ENCODE data around the gene PSMC3.
A peak's percentile ranks its signal among the peaks of the same experiment; 100 is the strongest.
"Not testable (repeated sequence)": the region's sequence is repeated elsewhere in the genome, so short reads cannot be mapped to it uniquely, and the experiment has no call there.

Gene PSMC3

DNA sequence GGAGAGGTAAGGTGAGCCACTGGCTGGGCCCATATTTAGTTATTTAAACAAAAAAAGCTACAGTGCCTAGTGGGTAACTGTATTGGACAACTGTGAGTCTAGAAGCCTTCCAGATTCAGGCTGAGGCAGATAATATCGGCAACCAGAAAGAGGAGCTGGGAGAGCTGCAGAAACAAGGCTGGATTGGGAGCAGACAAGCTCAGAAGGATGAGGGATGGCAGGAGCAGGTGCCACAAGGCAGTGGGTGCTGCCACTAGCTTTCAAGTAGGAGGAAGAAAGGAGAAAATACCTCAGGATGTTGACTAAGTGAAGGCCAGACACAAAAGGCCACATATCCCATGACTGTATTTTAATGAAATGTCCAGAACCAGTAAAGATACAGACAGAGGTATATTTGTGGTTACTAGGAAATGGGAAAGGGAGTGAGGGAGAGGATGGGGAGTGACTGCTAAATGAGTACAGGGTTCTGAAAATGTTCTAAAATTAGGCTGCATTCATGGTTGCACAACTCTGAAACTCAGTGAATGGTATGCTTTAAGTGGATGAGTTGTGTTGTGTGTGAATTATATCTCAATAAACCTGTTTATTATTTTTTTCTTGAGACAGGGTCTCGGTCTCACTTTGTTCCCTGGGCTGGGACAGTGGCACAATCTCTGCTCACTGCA is 34.5 kb upstream of the PSMC3 start:
- DNase-seq = no peak
- Histone ChIP-seq H3K4me1 (ENCODE audit: control insufficient read depth, insufficient read depth, low read length, poor library complexity, severe bottlenecking) (no peaks in the 10 kb centered on the region), H3K27me3 (replicated peaks; ENCODE audit: control insufficient read depth, insufficient read depth, low read length, poor library complexity, severe bottlenecking) (no peaks in the 10 kb centered on the region), H3K4me3 (ENCODE audit: insufficient read depth, low read depth, low read length, poor library complexity, severe bottlenecking) (no peak overlapping the region), H3K27ac (ENCODE audit: insufficient read depth, low read length, poor library complexity, severe bottlenecking) (no peak overlapping the region), H3K36me3 (ENCODE audit: control insufficient read depth, insufficient read depth, low read length) (peaks cover 22% of the 10 kb centered on the region), H3K9me3 (ENCODE audit: control insufficient read depth, low read length) (no peaks in the 10 kb centered on the region)

DNA sequence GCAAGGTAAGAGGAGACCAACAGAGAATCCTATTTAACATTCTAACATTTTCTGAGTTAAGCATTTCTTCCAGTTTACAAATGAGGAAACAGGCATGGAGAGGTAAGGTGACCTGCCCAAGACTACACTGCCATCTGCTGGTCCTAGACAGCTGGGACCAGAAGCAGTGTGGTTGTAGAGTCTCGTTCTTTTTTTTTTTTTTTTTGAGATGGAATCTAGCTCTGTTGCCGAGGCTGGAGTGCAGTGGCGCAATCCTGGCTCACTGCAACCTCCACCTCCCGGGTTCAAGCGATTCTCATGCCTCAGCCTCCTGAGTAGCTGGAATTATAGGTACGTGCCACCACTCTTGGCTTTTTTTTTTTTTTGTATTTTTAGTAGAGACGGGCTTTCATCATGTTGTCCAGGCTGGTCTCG is 28.0 kb upstream of the PSMC3 start:
- not testable (repeated sequence) for H3K27me3 ChIP-seq (replicated peaks; ENCODE audit: control insufficient read depth, insufficient read depth, low read length, poor library complexity, severe bottlenecking); H3K9me3 ChIP-seq (ENCODE audit: control insufficient read depth, low read length); H3K27ac ChIP-seq (ENCODE audit: insufficient read depth, low read length, poor library complexity, severe bottlenecking); H3K36me3 ChIP-seq (ENCODE audit: control insufficient read depth, insufficient read depth, low read length); H3K4me3 ChIP-seq (ENCODE audit: insufficient read depth, low read depth, low read length, poor library complexity, severe bottlenecking); H3K4me1 ChIP-seq (ENCODE audit: control insufficient read depth, insufficient read depth, low read length, poor library complexity, severe bottlenecking)
- peak; percentile 20 to 51 (median 48) for DNase-seq

DNA sequence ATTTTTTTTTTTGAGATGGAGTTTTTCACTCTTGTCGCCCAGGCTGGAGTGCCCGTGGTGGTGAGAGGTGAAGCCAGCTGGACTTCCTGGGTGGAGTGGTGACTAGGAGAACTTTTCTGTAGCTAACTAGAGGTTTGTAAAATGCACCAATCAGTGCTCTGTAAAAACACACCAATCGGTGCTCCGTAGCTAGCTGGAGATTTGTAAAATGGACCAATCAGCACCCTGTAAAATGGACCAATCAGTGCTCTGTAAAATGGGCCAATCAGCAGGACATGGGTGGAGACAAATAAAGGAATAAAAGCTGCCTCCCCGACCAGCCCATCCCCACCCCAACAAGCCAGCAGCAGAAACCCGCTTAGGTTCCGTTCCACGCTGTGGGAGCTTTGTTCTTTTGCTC is 27.1 kb upstream of the PSMC3 start:
- no peaks in the 10 kb centered on the region for H3K9me3 ChIP-seq (ENCODE audit: control insufficient read depth, low read length)

DNA sequence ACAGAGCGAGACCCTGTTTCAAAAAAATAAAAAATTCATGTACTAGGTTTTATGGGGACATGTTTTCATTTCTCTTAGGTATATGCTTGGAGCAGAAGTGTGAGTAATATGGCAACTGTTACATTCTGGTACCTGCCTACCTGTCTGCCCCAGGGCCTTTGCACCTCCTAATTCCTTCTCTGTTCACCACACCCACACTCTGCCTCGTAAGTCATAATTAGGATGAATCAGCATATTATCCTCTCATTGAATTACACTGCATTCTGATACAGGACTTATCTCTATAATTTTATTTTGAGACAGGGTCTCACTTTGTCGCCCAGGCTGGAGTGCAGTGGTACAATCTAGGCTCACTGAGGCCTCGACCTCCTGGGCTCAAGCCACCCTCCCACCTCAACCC is 25.8 kb upstream of the PSMC3 start:
- Histone ChIP-seq H3K4me3 (ENCODE audit: insufficient read depth, low read depth, low read length, poor library complexity, severe bottlenecking) (no peak overlapping the region), H3K9me3 (ENCODE audit: control insufficient read depth, low read length) (no peaks in the 10 kb centered on the region), H3K36me3 (ENCODE audit: control insufficient read depth, insufficient read depth, low read length) (no peaks in the 10 kb centered on the region), H3K27ac (ENCODE audit: insufficient read depth, low read length, poor library complexity, severe bottlenecking) (no peak overlapping the region), H3K4me1 (ENCODE audit: control insufficient read depth, insufficient read depth, low read length, poor library complexity, severe bottlenecking) (no peaks in the 10 kb centered on the region), H3K27me3 (replicated peaks; ENCODE audit: control insufficient read depth, insufficient read depth, low read length, poor library complexity, severe bottlenecking) (no peaks in the 10 kb centered on the region)
- DNase-seq = no peak

More for the DNA sequence above, 27.1 kb upstream of the PSMC3 start:
- H3K4me1 ChIP-seq (ENCODE audit: control insufficient read depth, insufficient read depth, low read length, poor library complexity, severe bottlenecking) = no peaks in the 10 kb centered on the region
- no peak overlapping the region for H3K4me3 ChIP-seq (ENCODE audit: insufficient read depth, low read depth, low read length, poor library complexity, severe bottlenecking)
- no peak overlapping the region for H3K27ac ChIP-seq (ENCODE audit: insufficient read depth, low read length, poor library complexity, severe bottlenecking)
- H3K36me3 ChIP-seq (ENCODE audit: control insufficient read depth, insufficient read depth, low read length) = no peaks in the 10 kb centered on the region
- DNase-seq = no peak
- H3K27me3 ChIP-seq (replicated peaks; ENCODE audit: control insufficient read depth, insufficient read depth, low read length, poor library complexity, severe bottlenecking) = no peaks in the 10 kb centered on the region

DNA sequence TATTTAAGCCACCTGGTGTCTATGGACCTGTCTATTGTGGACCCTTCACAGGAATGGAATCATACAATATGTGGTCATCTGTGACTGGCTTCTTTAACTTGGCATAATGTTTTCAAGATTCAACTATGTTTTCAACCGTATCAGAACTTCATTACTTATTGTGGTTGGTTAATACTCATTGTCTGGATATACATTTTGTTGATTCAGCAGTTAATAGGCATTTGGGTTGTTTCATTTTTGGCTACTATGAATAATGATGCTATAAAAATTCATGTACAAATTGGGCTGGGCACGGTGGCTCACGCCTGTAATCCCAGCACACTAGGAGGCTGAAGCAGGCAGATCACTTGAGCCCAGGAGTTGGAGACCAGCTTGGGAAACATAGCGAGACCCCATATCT is 25.2 kb upstream of the PSMC3 start:
- H3K4me3 ChIP-seq (ENCODE audit: insufficient read depth, low read depth, low read length, poor library complexity, severe bottlenecking) = no peak overlapping the region
- DNase-seq = no peak
- H3K27me3 ChIP-seq (replicated peaks; ENCODE audit: control insufficient read depth, insufficient read depth, low read length, poor library complexity, severe bottlenecking) = no peaks in the 10 kb centered on the region
- no peaks in the 10 kb centered on the region for H3K36me3 ChIP-seq (ENCODE audit: control insufficient read depth, insufficient read depth, low read length)
- H3K9me3 ChIP-seq (ENCODE audit: control insufficient read depth, low read length) = no peaks in the 10 kb centered on the region
- H3K4me1 ChIP-seq (ENCODE audit: control insufficient read depth, insufficient read depth, low read length, poor library complexity, severe bottlenecking) = no peaks in the 10 kb centered on the region
- no peak overlapping the region for H3K27ac ChIP-seq (ENCODE audit: insufficient read depth, low read length, poor library complexity, severe bottlenecking)

DNA sequence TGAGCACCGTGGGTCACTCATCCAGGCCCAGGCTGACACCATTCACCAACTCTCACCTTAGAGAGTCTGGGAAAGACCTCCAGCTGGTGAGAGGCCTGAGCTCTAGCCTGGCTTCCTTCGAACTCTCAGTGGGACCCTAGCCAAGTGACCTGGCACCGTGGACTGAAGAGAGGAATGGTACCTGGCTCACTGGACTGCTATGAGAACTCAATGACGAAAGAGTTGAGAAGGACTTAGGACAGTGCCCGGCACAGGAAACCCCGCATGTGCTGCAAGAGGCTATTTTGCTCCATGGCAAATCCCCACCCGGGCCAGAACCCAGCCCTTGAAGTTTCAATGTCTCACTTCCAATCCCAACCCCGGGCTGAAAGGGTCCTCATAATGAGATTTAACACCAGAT is 23.3 kb upstream of the PSMC3 start:
- no peaks in the 10 kb centered on the region for H3K9me3 ChIP-seq (ENCODE audit: control insufficient read depth, low read length)
- no peak for DNase-seq
- no peaks in the 10 kb centered on the region for H3K27me3 ChIP-seq (replicated peaks; ENCODE audit: control insufficient read depth, insufficient read depth, low read length, poor library complexity, severe bottlenecking)
- H3K27ac ChIP-seq (ENCODE audit: insufficient read depth, low read length, poor library complexity, severe bottlenecking) = no peak overlapping the region
- H3K36me3 ChIP-seq (ENCODE audit: control insufficient read depth, insufficient read depth, low read length) = no peaks in the 10 kb centered on the region
- no peaks in the 10 kb centered on the region for H3K4me1 ChIP-seq (ENCODE audit: control insufficient read depth, insufficient read depth, low read length, poor library complexity, severe bottlenecking)
- H3K4me3 ChIP-seq (ENCODE audit: insufficient read depth, low read depth, low read length, poor library complexity, severe bottlenecking) = no peak overlapping the region

DNA sequence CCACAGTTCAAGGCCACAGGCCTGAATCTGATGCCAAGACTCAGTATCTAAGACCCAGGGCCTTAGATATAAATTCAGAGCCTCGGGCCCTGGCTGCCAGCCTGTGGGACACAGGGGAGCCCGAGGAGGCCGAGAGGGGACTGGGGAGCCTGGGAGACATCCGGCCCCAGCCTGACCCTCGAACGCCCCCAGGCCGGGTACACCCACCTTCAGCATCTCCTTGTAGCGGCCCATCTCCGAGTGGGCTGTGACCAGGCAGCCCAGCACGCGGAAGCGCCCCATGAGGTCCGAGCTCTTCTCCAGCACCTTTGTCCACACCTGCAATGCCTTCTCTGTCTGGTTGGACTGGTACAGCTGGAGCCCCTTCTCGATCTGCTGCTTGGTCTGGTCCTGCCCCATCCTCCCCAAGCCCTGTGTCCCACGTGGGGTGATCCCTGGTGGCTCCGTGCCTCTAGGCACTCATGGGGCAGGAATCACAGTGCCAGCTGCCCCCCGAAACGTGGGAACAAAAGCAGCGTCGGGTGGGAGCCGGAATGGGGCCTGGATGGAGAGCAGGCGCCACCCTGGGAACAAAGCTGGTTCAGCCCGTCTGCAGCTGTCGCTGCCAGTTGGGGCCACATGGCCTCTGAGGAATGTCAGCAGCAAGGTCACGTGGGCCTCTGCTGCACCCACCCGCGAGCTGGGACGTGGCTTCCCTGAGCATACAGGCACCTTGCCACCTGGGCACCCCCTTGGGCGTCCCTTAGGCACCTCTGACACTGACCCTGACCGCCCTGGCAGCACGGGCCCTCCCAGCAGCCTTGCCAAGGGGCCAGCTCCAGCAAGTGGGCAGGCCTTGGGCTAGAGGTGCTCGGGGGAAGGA is 22.6 kb upstream of the PSMC3 start, which contains the start of gene RAPSN:
TSS of gene RAPSN (minus strand) at position 571 of the 862 bp plus-strand sequence. CDS start at position 399, 172 bp downstream.
- Histone ChIP-seq H3K4me1 (ENCODE audit: control insufficient read depth, insufficient read depth, low read length, poor library complexity, severe bottlenecking) (no peaks in the 10 kb centered on the region), H3K9me3 (ENCODE audit: control insufficient read depth, low read length) (no peaks in the 10 kb centered on the region), H3K27me3 (replicated peaks; ENCODE audit: control insufficient read depth, insufficient read depth, low read length, poor library complexity, severe bottlenecking) (no peaks in the 10 kb centered on the region), H3K27ac (ENCODE audit: insufficient read depth, low read length, poor library complexity, severe bottlenecking) (no peak within 1 kb of the TSS), H3K4me3 (ENCODE audit: insufficient read depth, low read depth, low read length, poor library complexity, severe bottlenecking) (no peak within 1 kb of the TSS), H3K36me3 (ENCODE audit: control insufficient read depth, insufficient read depth, low read length) (no peaks in the 10 kb centered on the region)
- no peak for DNase-seq

DNA sequence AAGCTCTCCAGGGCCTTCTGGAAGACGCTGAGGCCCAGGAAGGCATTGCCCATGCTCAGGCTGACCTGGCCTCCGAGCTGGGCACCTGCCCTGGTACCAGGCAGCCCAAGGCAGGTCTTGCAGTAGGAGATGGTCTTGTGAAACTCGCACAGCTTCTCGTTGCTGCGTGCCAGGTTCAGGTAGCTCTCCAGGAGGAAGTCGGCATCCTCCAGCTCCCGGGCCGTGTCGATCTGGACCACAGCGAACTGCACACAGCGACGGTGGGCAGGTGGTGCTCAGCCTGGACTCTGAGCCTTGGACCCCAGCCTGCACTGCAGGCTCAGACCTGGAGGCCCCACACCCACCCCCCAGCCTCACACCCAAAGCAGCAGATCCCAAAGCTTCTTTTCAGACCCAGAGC is 21.7 kb upstream of the PSMC3 start:
- Histone ChIP-seq H3K4me3 (ENCODE audit: insufficient read depth, low read depth, low read length, poor library complexity, severe bottlenecking) (no peak overlapping the region), H3K36me3 (ENCODE audit: control insufficient read depth, insufficient read depth, low read length) (no peaks in the 10 kb centered on the region), H3K27me3 (replicated peaks; ENCODE audit: control insufficient read depth, insufficient read depth, low read length, poor library complexity, severe bottlenecking) (no peaks in the 10 kb centered on the region), H3K27ac (ENCODE audit: insufficient read depth, low read length, poor library complexity, severe bottlenecking) (no peak overlapping the region), H3K9me3 (ENCODE audit: control insufficient read depth, low read length) (no peaks in the 10 kb centered on the region), H3K4me1 (ENCODE audit: control insufficient read depth, insufficient read depth, low read length, poor library complexity, severe bottlenecking) (no peaks in the 10 kb centered on the region)
- no peak for DNase-seq

DNA sequence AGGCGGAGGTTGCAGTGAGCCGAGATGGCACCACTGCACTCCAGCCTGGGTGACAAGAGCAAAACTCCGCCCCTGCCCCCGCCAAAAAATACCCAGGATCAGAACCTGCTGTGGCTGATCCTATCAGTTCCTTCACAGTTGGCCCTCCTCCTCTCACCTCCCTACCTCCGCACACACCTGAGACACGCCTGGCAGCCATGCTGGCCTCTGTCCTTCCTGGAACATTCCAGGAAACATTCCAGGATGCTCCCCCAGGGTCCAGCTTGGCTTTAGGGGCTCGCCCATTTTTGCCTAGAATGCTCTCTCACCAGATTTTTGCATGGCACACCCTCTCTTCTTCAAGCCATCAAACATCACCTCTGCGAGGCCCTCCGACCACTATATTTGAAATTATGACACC is 20.6 kb upstream of the PSMC3 start:
- no peak overlapping the region for H3K27ac ChIP-seq (ENCODE audit: insufficient read depth, low read length, poor library complexity, severe bottlenecking)
- H3K9me3 ChIP-seq (ENCODE audit: control insufficient read depth, low read length) = no peaks in the 10 kb centered on the region
- no peaks in the 10 kb centered on the region for H3K4me1 ChIP-seq (ENCODE audit: control insufficient read depth, insufficient read depth, low read length, poor library complexity, severe bottlenecking)
- no peak for DNase-seq
- no peaks in the 10 kb centered on the region for H3K27me3 ChIP-seq (replicated peaks; ENCODE audit: control insufficient read depth, insufficient read depth, low read length, poor library complexity, severe bottlenecking)
- H3K4me3 ChIP-seq (ENCODE audit: insufficient read depth, low read depth, low read length, poor library complexity, severe bottlenecking) = no peak overlapping the region
- no peaks in the 10 kb centered on the region for H3K36me3 ChIP-seq (ENCODE audit: control insufficient read depth, insufficient read depth, low read length)

DNA sequence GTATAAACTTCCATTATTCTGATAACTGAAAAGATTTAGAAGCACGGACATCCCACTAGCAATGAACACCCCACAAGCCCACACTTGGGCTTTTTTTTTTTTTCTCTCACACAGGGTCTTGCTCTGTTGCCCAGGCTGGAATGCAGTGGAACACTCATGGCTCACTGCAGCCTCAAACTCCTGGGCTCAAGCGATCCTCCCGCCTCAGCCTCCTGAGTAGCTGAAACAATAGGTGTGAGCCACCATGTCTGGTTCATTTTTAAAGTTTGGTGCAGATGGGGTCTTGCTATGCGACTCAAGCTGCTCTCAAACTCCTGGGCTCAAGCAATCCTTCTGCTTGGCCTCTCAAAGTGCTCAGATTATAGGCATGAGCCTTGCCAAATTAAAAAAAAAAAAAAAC is 19.6 kb upstream of the PSMC3 start:
- DNase-seq = no peak
- H3K36me3 ChIP-seq (ENCODE audit: control insufficient read depth, insufficient read depth, low read length) = no peaks in the 10 kb centered on the region
- H3K9me3 ChIP-seq (ENCODE audit: control insufficient read depth, low read length) = no peaks in the 10 kb centered on the region
- H3K4me1 ChIP-seq (ENCODE audit: control insufficient read depth, insufficient read depth, low read length, poor library complexity, severe bottlenecking) = no peaks in the 10 kb centered on the region
- H3K27me3 ChIP-seq (replicated peaks; ENCODE audit: control insufficient read depth, insufficient read depth, low read length, poor library complexity, severe bottlenecking) = no peaks in the 10 kb centered on the region
- H3K4me3 ChIP-seq (ENCODE audit: insufficient read depth, low read depth, low read length, poor library complexity, severe bottlenecking) = no peak overlapping the region
- no peak overlapping the region for H3K27ac ChIP-seq (ENCODE audit: insufficient read depth, low read length, poor library complexity, severe bottlenecking)
